ENCODE data around the gene KCNIP2.

DNA sequence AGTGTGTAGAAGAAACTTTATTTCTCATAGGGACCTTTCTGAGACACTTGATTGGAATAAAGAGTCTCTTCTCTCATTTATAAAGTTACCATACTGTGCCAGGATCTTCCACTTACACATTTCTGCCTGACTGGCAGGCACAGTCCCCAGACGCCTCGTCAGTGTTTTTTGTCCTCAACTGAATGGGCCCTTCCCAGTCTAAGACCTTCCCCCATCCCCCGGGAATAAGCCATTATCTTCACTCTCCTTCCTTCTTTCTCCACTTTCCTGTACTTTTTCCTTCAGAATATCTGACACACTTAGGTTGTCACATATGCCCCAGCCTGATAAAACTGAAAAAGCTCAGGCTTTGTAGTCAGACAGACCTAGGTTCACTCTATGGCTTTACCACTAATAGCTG lies 35.3 kb upstream of the KCNIP2 start:
- TF ChIP-seq CTCF (IDR thresholded peaks at IDR 0.05; ENCODE audit: low read depth, low read length, missing input control) (no peak), YY1 (IDR thresholded peaks at IDR 0.05) (no peak), GABPA (IDR thresholded peaks at IDR 0.05 in 1 of 2, conservative IDR thresholded peaks at IDR 0.05 in 1 of 2) (no peak), FOXA2 (IDR thresholded peaks at IDR 0.05) (no peak), JUND (IDR thresholded peaks at IDR 0.05) (no peak), RXRA (IDR thresholded peaks at IDR 0.05) (no peak), SP1 (IDR thresholded peaks at IDR 0.05) (no peak), RAD21 (IDR thresholded peaks at IDR 0.05) (no peak), HNF4G (IDR thresholded peaks at IDR 0.05) (no peak), ATF3 (IDR thresholded peaks at IDR 0.05) (no peak), FOXA1 (IDR thresholded peaks at IDR 0.05) (no peak)
- TF ChIP-seq, protein P1, sequence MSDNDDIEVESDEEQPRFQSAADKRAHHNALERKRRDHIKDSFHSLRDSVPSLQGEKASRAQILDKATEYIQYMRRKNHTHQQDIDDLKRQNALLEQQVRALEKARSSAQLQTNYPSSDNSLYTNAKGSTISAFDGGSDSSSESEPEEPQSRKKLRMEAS (IDR thresholded peaks at IDR 0.05): no peak
- TF ChIP-seq, protein P2, sequence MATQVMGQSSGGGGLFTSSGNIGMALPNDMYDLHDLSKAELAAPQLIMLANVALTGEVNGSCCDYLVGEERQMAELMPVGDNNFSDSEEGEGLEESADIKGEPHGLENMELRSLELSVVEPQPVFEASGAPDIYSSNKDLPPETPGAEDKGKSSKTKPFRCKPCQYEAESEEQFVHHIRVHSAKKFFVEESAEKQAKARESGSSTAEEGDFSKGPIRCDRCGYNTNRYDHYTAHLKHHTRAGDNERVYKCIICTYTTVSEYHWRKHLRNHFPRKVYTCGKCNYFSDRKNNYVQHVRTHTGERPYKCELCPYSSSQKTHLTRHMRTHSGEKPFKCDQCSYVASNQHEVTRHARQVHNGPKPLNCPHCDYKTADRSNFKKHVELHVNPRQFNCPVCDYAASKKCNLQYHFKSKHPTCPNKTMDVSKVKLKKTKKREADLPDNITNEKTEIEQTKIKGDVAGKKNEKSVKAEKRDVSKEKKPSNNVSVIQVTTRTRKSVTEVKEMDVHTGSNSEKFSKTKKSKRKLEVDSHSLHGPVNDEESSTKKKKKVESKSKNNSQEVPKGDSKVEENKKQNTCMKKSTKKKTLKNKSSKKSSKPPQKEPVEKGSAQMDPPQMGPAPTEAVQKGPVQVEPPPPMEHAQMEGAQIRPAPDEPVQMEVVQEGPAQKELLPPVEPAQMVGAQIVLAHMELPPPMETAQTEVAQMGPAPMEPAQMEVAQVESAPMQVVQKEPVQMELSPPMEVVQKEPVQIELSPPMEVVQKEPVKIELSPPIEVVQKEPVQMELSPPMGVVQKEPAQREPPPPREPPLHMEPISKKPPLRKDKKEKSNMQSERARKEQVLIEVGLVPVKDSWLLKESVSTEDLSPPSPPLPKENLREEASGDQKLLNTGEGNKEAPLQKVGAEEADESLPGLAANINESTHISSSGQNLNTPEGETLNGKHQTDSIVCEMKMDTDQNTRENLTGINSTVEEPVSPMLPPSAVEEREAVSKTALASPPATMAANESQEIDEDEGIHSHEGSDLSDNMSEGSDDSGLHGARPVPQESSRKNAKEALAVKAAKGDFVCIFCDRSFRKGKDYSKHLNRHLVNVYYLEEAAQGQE (IDR thresholded peaks at IDR 0.05): no peak
- TF ChIP-seq, protein P3, sequence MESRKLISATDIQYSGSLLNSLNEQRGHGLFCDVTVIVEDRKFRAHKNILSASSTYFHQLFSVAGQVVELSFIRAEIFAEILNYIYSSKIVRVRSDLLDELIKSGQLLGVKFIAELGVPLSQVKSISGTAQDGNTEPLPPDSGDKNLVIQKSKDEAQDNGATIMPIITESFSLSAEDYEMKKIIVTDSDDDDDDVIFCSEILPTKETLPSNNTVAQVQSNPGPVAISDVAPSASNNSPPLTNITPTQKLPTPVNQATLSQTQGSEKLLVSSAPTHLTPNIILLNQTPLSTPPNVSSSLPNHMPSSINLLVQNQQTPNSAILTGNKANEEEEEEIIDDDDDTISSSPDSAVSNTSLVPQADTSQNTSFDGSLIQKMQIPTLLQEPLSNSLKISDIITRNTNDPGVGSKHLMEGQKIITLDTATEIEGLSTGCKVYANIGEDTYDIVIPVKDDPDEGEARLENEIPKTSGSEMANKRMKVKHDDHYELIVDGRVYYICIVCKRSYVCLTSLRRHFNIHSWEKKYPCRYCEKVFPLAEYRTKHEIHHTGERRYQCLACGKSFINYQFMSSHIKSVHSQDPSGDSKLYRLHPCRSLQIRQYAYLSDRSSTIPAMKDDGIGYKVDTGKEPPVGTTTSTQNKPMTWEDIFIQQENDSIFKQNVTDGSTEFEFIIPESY (IDR thresholded peaks at IDR 0.05): no peak

Measured in liver (tissue), 3 donors.